Sigmoid colon (tissue), 4 donors: ENCODE measurements around the gene KIF13A.

Experiments used
- EP300 ChIP-seq, 4 donors: sonication (generic); formaldehyde crosslinking; IDR thresholded peaks; one replicate each; pipeline ENCODE4 v1.6.1; 2017; ENCODE audit warnings: antibody characterized with exemption in 4 of 4
- TF ChIP-seq, protein P1 (sequence below), 4 experiments: fragments of 450-650 bp in 3 of 4; fragments of 200-600 bp in 1 of 4; IDR thresholded peaks; one replicate each; pipeline ENCODE4 v1.5.1; 2016 to 2019; ENCODE audit warnings: antibody characterized with exemption in 4 of 4, mild to moderate bottlenecking in 3 of 4, moderate library complexity in 2 of 4

DNA sequence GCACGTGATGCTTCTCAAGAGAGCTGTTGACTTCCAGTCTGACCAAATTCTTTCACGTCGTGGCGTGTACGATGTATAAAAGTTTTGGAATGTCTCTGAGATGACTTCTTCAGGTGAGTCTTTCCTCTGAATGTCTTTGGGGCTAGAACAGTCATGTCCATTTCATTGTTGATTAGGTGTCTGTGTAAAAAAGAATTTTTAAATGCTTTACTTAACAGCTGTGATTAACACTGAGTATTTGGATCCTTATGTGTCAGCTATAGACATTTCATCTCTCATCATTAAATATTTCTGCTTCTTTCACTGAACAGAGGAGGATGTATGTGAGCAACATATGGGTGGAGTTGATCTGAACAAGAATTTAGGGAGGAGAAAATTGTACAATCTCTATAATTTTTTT is 29.3 kb upstream of the KIF13A start:
- TF ChIP-seq, protein P1, sequence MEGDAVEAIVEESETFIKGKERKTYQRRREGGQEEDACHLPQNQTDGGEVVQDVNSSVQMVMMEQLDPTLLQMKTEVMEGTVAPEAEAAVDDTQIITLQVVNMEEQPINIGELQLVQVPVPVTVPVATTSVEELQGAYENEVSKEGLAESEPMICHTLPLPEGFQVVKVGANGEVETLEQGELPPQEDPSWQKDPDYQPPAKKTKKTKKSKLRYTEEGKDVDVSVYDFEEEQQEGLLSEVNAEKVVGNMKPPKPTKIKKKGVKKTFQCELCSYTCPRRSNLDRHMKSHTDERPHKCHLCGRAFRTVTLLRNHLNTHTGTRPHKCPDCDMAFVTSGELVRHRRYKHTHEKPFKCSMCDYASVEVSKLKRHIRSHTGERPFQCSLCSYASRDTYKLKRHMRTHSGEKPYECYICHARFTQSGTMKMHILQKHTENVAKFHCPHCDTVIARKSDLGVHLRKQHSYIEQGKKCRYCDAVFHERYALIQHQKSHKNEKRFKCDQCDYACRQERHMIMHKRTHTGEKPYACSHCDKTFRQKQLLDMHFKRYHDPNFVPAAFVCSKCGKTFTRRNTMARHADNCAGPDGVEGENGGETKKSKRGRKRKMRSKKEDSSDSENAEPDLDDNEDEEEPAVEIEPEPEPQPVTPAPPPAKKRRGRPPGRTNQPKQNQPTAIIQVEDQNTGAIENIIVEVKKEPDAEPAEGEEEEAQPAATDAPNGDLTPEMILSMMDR (IDR thresholded peaks at IDR 0.05): no peak
- no peak for TF ChIP-seq EP300 (IDR thresholded peaks at IDR 0.05)
